NT2/D1 (cell line): ENCODE measurements around the gene DIPK2B.

Experiments
- YY1 ChIP-seq: IDR thresholded peaks from 2 replicates; pipeline ENCODE4 v1.6.1; 2011; ENCODE audit not compliant: insufficient read length, insufficient read depth
- ZNF274 ChIP-seq: IDR thresholded peaks from 2 replicates; pipeline ENCODE4 v1.6.1; 2011; ENCODE audit warnings: mild to moderate bottlenecking, low read depth, low read length

GRCh38 chrX:45157647-45158046 is 43.0 kb downstream of the DIPK2B start:
- no peak for TF ChIP-seq ZNF274
- no peak for TF ChIP-seq YY1
